Panc1 (cell line): ENCODE results near the gene METTL24. TPM values are rescaled to one million over a fixed set of nuclear protein-coding genes. Genes with fewer than 3 reads are reported as not detected.

Experiments used
- ATAC-seq: fragments of 200-7000 bp; cut with Tn5 transposase; 2 replicates; pipeline ENCODE4 v1.9.1; 2020; ENCODE audit warnings: mild to moderate bottlenecking, moderate library complexity
- BruUV-seq: library from RNA; stranded (reverse); fragments of 400-500 nt; replicated peaks from 2 replicates; lab custom pipeline; 2021; lab: Mats Ljungman, UMichigan
- CTCF ChIA-PET: fragments of 300-600 bp; sonication (Branson Sonifier 250); formaldehyde crosslinking; loops from one replicate; lab custom pipeline; 2022; ENCODE audit warnings: antibody characterized with exemption; lab: Charles Lee
- POLR2A ChIA-PET: fragments of 300-600 bp; sonication (Branson Sonifier 250); formaldehyde crosslinking; loops from one replicate; lab custom pipeline; 2022; ENCODE audit warnings: antibody characterized with exemption; lab: Charles Lee
- DNase-seq: peaks from one replicate; pipeline ENCODE4 v3.0.0-alpha.2; 2010; ENCODE audit warnings: low read depth, low spot score
- H3K27ac ChIP-seq: 2 replicates; pipeline ENCODE4 v1.5.1; 2011; ENCODE audit warnings: mild to moderate bottlenecking, low read length, inconsistent platforms
- H3K27me3 ChIP-seq: fragments of 200-500 bp; sonication (Bioruptor generic); 2 replicates; pipeline ENCODE4 v1.6.0; 2014; ENCODE audit warnings: low read length, inconsistent platforms; ENCODE audit not compliant: control insufficient read depth, insufficient read depth
- H3K36me3 ChIP-seq: fragments of 200-500 bp; sonication (Bioruptor generic); 2 replicates; pipeline ENCODE4 v1.5.1; 2014; ENCODE audit warnings: inconsistent platforms, mild to moderate bottlenecking, low read length, moderate library complexity; ENCODE audit not compliant: control insufficient read depth, insufficient read depth
- H3K4me1 ChIP-seq: 2 replicates; pipeline ENCODE4 v1.5.1; 2011; ENCODE audit warnings: inconsistent platforms, mild to moderate bottlenecking, low read length, moderate library complexity; ENCODE audit not compliant: control insufficient read depth, insufficient read depth
- H3K4me3 ChIP-seq, 2 experiments: 2 replicates each; pipeline ENCODE4 v1.5.1; 2011 to 2012; ENCODE audit warnings: low read depth in 2 of 2, low read length in 2 of 2, mild to moderate bottlenecking in 2 of 2, inconsistent platforms in 1 of 2, moderate library complexity in 1 of 2
- H3K9me3 ChIP-seq: fragments of 200-500 bp; sonication (Bioruptor generic); 2 replicates; pipeline ENCODE4 v1.5.1; 2014; ENCODE audit warnings: low read depth, mild to moderate bottlenecking, inconsistent platforms, low read length, moderate library complexity; ENCODE audit not compliant: control insufficient read depth, insufficient read depth
- CTCF ChIP-seq: fragments of 450-650 bp; IDR thresholded peaks from 2 replicates; pipeline ENCODE4 v1.5.1; 2017; ENCODE audit warnings: mild to moderate bottlenecking
- POLR2AphosphoS5 ChIP-seq: IDR thresholded peaks from 2 replicates; pipeline ENCODE4 v1.6.1; 2012; ENCODE audit warnings: mild to moderate bottlenecking, low read depth, low read length, moderate library complexity
- REST ChIP-seq, 2 experiments: IDR thresholded peaks; 2 replicates each; pipeline ENCODE4 v1.6.1; 2011 to 2012; ENCODE audit warnings: low read depth in 2 of 2, control low read depth in 1 of 2, low read length in 1 of 2, mild to moderate bottlenecking in 1 of 2, moderate library complexity in 1 of 2; ENCODE audit not compliant: insufficient read depth in 1 of 2
- SIN3A ChIP-seq: IDR thresholded peaks from 2 replicates; pipeline ENCODE4 v1.6.1; 2012; ENCODE audit warnings: low read depth, mild to moderate bottlenecking, low read length, moderate library complexity, borderline replicate concordance; ENCODE audit not compliant: insufficient read depth
- TCF7L2 ChIP-seq: IDR thresholded peaks from 2 replicates; pipeline ENCODE4 v1.6.1; 2011; ENCODE audit warnings: mild to moderate bottlenecking, low read depth, low read length, inconsistent platforms
- in situ Hi-C: cut with HindIII; loops from 2 replicates; pipeline ENCODE4 v1.10.0; 2016; ENCODE audit warnings: low sequenced_read_pairs, low pct_unique_long_range_greater_than_20kb
- intact Hi-C: fragments of 100-400 bp; cut with micrococcal nuclease; formaldehyde crosslinking; loops from one replicate; pipeline ENCODE4 v1.10.0; 2022; ENCODE audit not compliant: unreplicated experiment
- total RNA-seq: library from RNA; stranded (reverse); gene quantifications from one replicate; pipeline ENCODE4 v1.2.1, GENCODE V29; 2021; ENCODE audit not compliant: unreplicated experiment

METTL24 gene
- total RNA-seq, 1 experiment from 2014 or later: not detected

GRCh38 chr6:110327391-110327790 is 30.8 kb downstream of the METTL24 start:
- POLR2A ChIA-PET: no interaction called here
- CTCF ChIA-PET: no interaction called here
- in situ Hi-C loops (no loop called here), intact Hi-C loops (no loop called here)
- H3K9me3 ChIP-seq: no peaks in the 10 kb centered on the region
- ATAC-seq: no peak
- no peaks in the 10 kb centered on the region for H3K27me3 ChIP-seq
- TF ChIP-seq SIN3A: no peak
- no peak for TF ChIP-seq POLR2AphosphoS5
- no peak for TF ChIP-seq CTCF
- TF ChIP-seq TCF7L2: no peak
- TF ChIP-seq REST (IDR thresholded peaks at IDR 0.05; ENCODE audit: insufficient read depth in 1 of 2, low read depth in 2 of 2, low read length in 1 of 2): no peak
- no peak overlapping the region for H3K4me3 ChIP-seq
- no peak for DNase-seq
- peaks cover 29% of the 10 kb centered on the region for H3K4me1 ChIP-seq
- H3K27ac ChIP-seq: no peak overlapping the region
- BruUV-seq: no TSS peak
- no peaks in the 10 kb centered on the region for H3K36me3 ChIP-seq

- POLR2A ChIA-PET: no interaction called here
- no peak overlapping the region for H3K4me3 ChIP-seq
- H3K4me1 ChIP-seq: peaks cover 29% of the 10 kb centered on the region
- ATAC-seq (no peak), DNase-seq (no peak)
- no peaks in the 10 kb centered on the region for H3K9me3 ChIP-seq
- TF ChIP-seq TCF7L2 (no peak), CTCF (no peak), POLR2AphosphoS5 (no peak), SIN3A (no peak), REST (IDR thresholded peaks at IDR 0.05; ENCODE audit: insufficient read depth in 1 of 2, low read depth in 2 of 2, low read length in 1 of 2) (no peak)
- intact Hi-C loops (no loop called here), in situ Hi-C loops (no loop called here)
- H3K27ac ChIP-seq: no peak overlapping the region
- no TSS peak for BruUV-seq
- no peaks in the 10 kb centered on the region for H3K36me3 ChIP-seq
- CTCF ChIA-PET: no interaction called here
- H3K27me3 ChIP-seq: no peaks in the 10 kb centered on the region
Observed at GRCh38 chr6:110326609-110327008, 31.5 kb downstream of the METTL24 start.
